GM12878 (cell line): ENCODE measurements around the gene TOMM22. TPM values are rescaled to one million over a fixed set of nuclear protein-coding genes. Genes with fewer than 3 reads are reported as not detected.

ENCODE experiments used
- ATAC-seq: fragments of 200-7000 bp; cut with Tn5 transposase; 3 replicates; pipeline ENCODE4 v1.9.1; 2020; ENCODE audit warnings: mild to moderate bottlenecking, moderate library complexity
- BruUV-seq: library from RNA; stranded (reverse); fragments of 400-500 nt; replicated peaks from 2 replicates; lab custom pipeline; 2021; lab: Mats Ljungman, UMichigan
- CTCF ChIA-PET: fragments of 300-600 bp; sonication (Branson Sonifier 250); formaldehyde crosslinking; extraction: SDS; loops from one replicate; lab custom pipeline; 2021; ENCODE audit warnings: inconsistent platforms; lab: Yijun Ruan, JAX
- POLR2A ChIA-PET: fragments of 350-600 bp; formaldehyde crosslinking; extraction: SDS; loops from one replicate; lab custom pipeline; 2021; ENCODE audit warnings: inconsistent platforms; lab: Charles Lee
- RAD21 ChIA-PET: fragments of 300-600 bp; sonication (Branson Sonifier 250); formaldehyde crosslinking; loops from one replicate; lab custom pipeline; 2023; ENCODE audit warnings: antibody characterized with exemption; ENCODE audit not compliant: unreplicated experiment; lab: Charles Lee
- SMC1A ChIA-PET: fragments of 300-600 bp; sonication (Branson Sonifier 250); formaldehyde crosslinking; loops from one replicate; lab custom pipeline; 2023; ENCODE audit not compliant: unreplicated experiment, uncharacterized antibody; lab: Charles Lee
- DNase-seq: peaks from one replicate; pipeline ENCODE4 v3.0.0-alpha.2; 2011; ENCODE audit warnings: low read depth, low spot score
- FAIRE-seq: peaks from 3 replicates; lab custom pipeline; 2011; peaks lifted over from hg19 to GRCh38; lab: Jason Lieb, UNC
- H2AFZ ChIP-seq: 2 replicates; pipeline ENCODE4 v1.6.0; 2011; ENCODE audit warnings: low read depth, low read length, control low read depth; ENCODE audit not compliant: control insufficient read depth
- H3K27ac ChIP-seq: 2 replicates; pipeline ENCODE4 v1.5.1; 2011; ENCODE audit warnings: control low read depth; ENCODE audit not compliant: control insufficient read depth, insufficient read depth
- H3K27me3 ChIP-seq, 2 experiments: replicated peaks in 1 of 2; 2 replicates each; pipeline versions ENCODE4 v1.6.0 to v1.6.1; 2011; ENCODE audit warnings: low read length in 1 of 2; ENCODE audit not compliant: control insufficient read depth in 2 of 2, insufficient read depth in 2 of 2
- H3K36me3 ChIP-seq, 2 experiments: 2 replicates each; pipeline ENCODE4 v1.5.1; 2011; ENCODE audit warnings: low read length in 1 of 2; ENCODE audit not compliant: control insufficient read depth in 2 of 2, insufficient read depth in 2 of 2
- H3K4me1 ChIP-seq: 2 replicates; pipeline ENCODE4 v1.6.1; 2011; ENCODE audit warnings: mild to moderate bottlenecking, low read length, moderate library complexity, mixed read lengths; ENCODE audit not compliant: control insufficient read depth, insufficient read depth
- H3K4me2 ChIP-seq: 2 replicates; pipeline ENCODE4 v1.6.0; 2011; ENCODE audit warnings: control low read depth; ENCODE audit not compliant: control insufficient read depth, insufficient read depth
- H3K4me3 ChIP-seq: fragments of 200-600 bp; sonication (generic); 2 replicates; pipeline ENCODE4 v1.5.1; 2016
- H3K79me2 ChIP-seq: 2 replicates; pipeline ENCODE4 v1.6.0; 2011; ENCODE audit warnings: low read length; ENCODE audit not compliant: control insufficient read depth, insufficient read depth
- H3K9ac ChIP-seq: 2 replicates; pipeline ENCODE4 v1.8.0; 2011; ENCODE audit warnings: low read length, control low read depth, mixed read lengths; ENCODE audit not compliant: control insufficient read depth, insufficient read depth
- H3K9me3 ChIP-seq: replicated peaks from 3 replicates; pipeline ENCODE4 v1.5.1; 2011; ENCODE audit warnings: mild to moderate bottlenecking, low read length; ENCODE audit not compliant: control insufficient read depth, insufficient read depth
- H4K20me1 ChIP-seq: 2 replicates; pipeline ENCODE4 v1.6.0; 2011; ENCODE audit not compliant: control insufficient read depth, insufficient read depth
- ATF7 ChIP-seq: fragments of 450-650 bp; IDR thresholded peaks from 2 replicates; pipeline ENCODE4 v1.6.1; 2016; ENCODE audit warnings: low read depth, mild to moderate bottlenecking
- CREM ChIP-seq: IDR thresholded peaks from 2 replicates; pipeline ENCODE4 v1.6.1; 2014; ENCODE audit warnings: antibody characterized with exemption, low read depth
- DPF2 ChIP-seq: fragments of 450-650 bp; IDR thresholded peaks from 2 replicates; pipeline ENCODE4 v1.6.1; 2017; ENCODE audit warnings: mild to moderate bottlenecking
- E2F4 ChIP-seq: IDR thresholded peaks from 2 replicates; pipeline ENCODE4 v1.6.1; 2012; ENCODE audit warnings: low read depth, low read length, improper control_type of control experiment
- EP300 ChIP-seq, 2 experiments: fragments of 150-350 bp in 1 of 2; IDR thresholded peaks; 2 replicates each; pipeline ENCODE4 v1.6.1; 2011 to 2012; ENCODE audit warnings: low read depth in 2 of 2, low read length in 2 of 2, borderline replicate concordance in 1 of 2, improper control_type of control experiment in 1 of 2, inconsistent platforms in 1 of 2; ENCODE audit not compliant: control insufficient read depth in 1 of 2
- HCFC1 ChIP-seq: fragments of 150-350 bp; IDR thresholded peaks from 2 replicates; pipeline ENCODE4 v1.6.1; 2014; ENCODE audit warnings: low read length
- MAX ChIP-seq: IDR thresholded peaks from 2 replicates; pipeline ENCODE4 v1.6.1; 2012; ENCODE audit warnings: low read depth, low read length, improper control_type of control experiment
- NR2C2 ChIP-seq: IDR thresholded peaks from 2 replicates; pipeline ENCODE4 v1.6.1; 2011; ENCODE audit warnings: borderline replicate concordance, low read depth; ENCODE audit not compliant: control insufficient read depth, insufficient read length
- RAD21 ChIP-seq: IDR thresholded peaks from 2 replicates; pipeline ENCODE4 v1.6.1; 2011; ENCODE audit warnings: mild to moderate bottlenecking, low read depth, low read length, moderate library complexity; ENCODE audit not compliant: insufficient read depth
- RFX5 ChIP-seq: IDR thresholded peaks from 2 replicates; pipeline ENCODE4 v1.6.1; 2011; ENCODE audit warnings: low read depth, low read length, improper control_type of control experiment
- RUNX3 ChIP-seq: IDR thresholded peaks from 2 replicates; pipeline ENCODE4 v1.6.1; 2012; ENCODE audit warnings: low read length, inconsistent platforms
- SPI1 ChIP-seq: IDR thresholded peaks from 2 replicates; pipeline ENCODE4 v1.6.1; 2011; ENCODE audit warnings: low read depth, mild to moderate bottlenecking, low read length, moderate library complexity, borderline replicate concordance; ENCODE audit not compliant: insufficient read depth
- TBL1XR1 ChIP-seq: IDR thresholded peaks from 2 replicates; pipeline ENCODE4 v1.6.1; 2012; ENCODE audit warnings: low read depth, low read length, improper control_type of control experiment
- ZNF687 ChIP-seq: fragments of 450-650 bp; IDR thresholded peaks from 2 replicates; pipeline ENCODE4 v1.6.1; 2017; ENCODE audit warnings: mild to moderate bottlenecking, moderate library complexity
- WGBS: methylation state at CpG from one replicate; pipeline ENCODE4 v1.1.6; 2016; ENCODE audit warnings: low lambda C conversion rate; ENCODE audit not compliant: insufficient replicate concordance, insufficient coverage; ENCODE audit errors: missing lambda C conversion rate; 5-methylcytosine and 5-hydroxymethylcytosine counted together
- in situ Hi-C: fragments of 300-500 bp; cut with MboI; formaldehyde crosslinking; loops from 9 replicates; pipeline ENCODE4 v1.14.3; 2018; ENCODE audit warnings: mixed read lengths
- intact Hi-C: fragments of 100-400 bp; cut with micrococcal nuclease; formaldehyde crosslinking; loops from one replicate; pipeline ENCODE4 v1.14.2; 2022; ENCODE audit not compliant: unreplicated experiment
- polyA plus RNA-seq, 11 experiments: library from polyadenylated mRNA; depleted of rRNA in 4 of 11; unstranded in 6 of 11; stranded (reverse) in 5 of 11; fragments of >200 nt; fragmentation: Nextera tagmentation in 4 of 11; fragmentation: Illumina TruSeq in 1 of 11; extraction: Ambion mirVana in 4 of 11; extraction: Trizol in 1 of 11; gene quantifications; 1 replicate in 1 of 11; 2 replicates in 10 of 11; pipeline versions ENCODE4 v1.2.1 to v1.2.3, GENCODE V29; 2011 to 2016; ENCODE audit warnings: inconsistent platforms in 2 of 11, missing spikeins in 2 of 11, low read depth in 1 of 11
- total RNA-seq, 4 experiments: library from RNA; depleted of rRNA in 3 of 4; stranded (reverse); fragments of >200 nt in 3 of 4; fragmentation: Illumina TruSeq in 1 of 4; extraction: Trizol in 1 of 4; gene quantifications; 2 replicates each; pipeline versions ENCODE4 v1.2.1 to v1.2.3, GENCODE V29; 2013 to 2021

The TOMM22 gene
- total and polyA plus RNA-seq, 10 of the 15 experiments (the other 5 are each of a cell fraction or from before 2014, with no cell fraction given), result 37.6 to 197 (median 94.9) TPM

- ChIA-PET POLR2A (no interaction called here), CTCF (no interaction called here), RAD21 (no interaction called here), SMC1A (no interaction called here)
- Histone ChIP-seq H3K4me3 (no peak overlapping the region), H3K27me3 (no peaks in the 10 kb centered on the region), H3K79me2 (no peaks in the 10 kb centered on the region), H3K9me3 (no peaks in the 10 kb centered on the region), H2AFZ (no peak overlapping the region), H3K4me2 (no peak overlapping the region), H4K20me1 (no peaks in the 10 kb centered on the region), H3K36me3 (no peaks in the 10 kb centered on the region), H3K9ac (no peak overlapping the region), H3K27ac (no peak overlapping the region), H3K4me1 (no peaks in the 10 kb centered on the region)
- in situ Hi-C loops, result no loop called here
- no TSS peak for BruUV-seq
- ATAC-seq, result no peak
- intact Hi-C loops, result no loop called here
- DNase-seq, result no peak
- FAIRE-seq, result no peak
- WGBS, result 73% methylated on average over 6 of the region's 6 CpGs
- no peak for TF ChIP-seq ATF7
- no peak for TF ChIP-seq E2F4
- no peak for TF ChIP-seq RAD21
- no peak for TF ChIP-seq RUNX3
- TF ChIP-seq TBL1XR1, result no peak
- no peak for TF ChIP-seq MAX
- no peak for TF ChIP-seq SPI1
- TF ChIP-seq CREM, result no peak
- no peak for TF ChIP-seq EP300 (IDR thresholded peaks at IDR 0.05; ENCODE audit: borderline replicate concordance in 1 of 2, control insufficient read depth in 1 of 2, low read depth in 2 of 2, low read length in 2 of 2)
- no peak for TF ChIP-seq HCFC1
- TF ChIP-seq ZNF687, result no peak
- TF ChIP-seq RFX5, result no peak
- no peak for TF ChIP-seq DPF2
- no peak for TF ChIP-seq NR2C2
These were observed 36.3 kb upstream of the TOMM22 start for GRCh38 chr22:38645430-38645829.
